NT2/D1 (cell line): ENCODE results near the gene WDR77.

Experiments
- SUZ12 ChIP-seq: IDR thresholded peaks from 2 replicates; pipeline ENCODE4 v1.6.1; 2011; ENCODE audit not compliant: insufficient read length, insufficient read depth; ENCODE audit errors: extremely low read depth
- YY1 ChIP-seq: IDR thresholded peaks from 2 replicates; pipeline ENCODE4 v1.6.1; 2011; ENCODE audit not compliant: insufficient read length, insufficient read depth
- ZNF274 ChIP-seq: IDR thresholded peaks from 2 replicates; pipeline ENCODE4 v1.6.1; 2011; ENCODE audit warnings: mild to moderate bottlenecking, low read depth, low read length

DNA sequence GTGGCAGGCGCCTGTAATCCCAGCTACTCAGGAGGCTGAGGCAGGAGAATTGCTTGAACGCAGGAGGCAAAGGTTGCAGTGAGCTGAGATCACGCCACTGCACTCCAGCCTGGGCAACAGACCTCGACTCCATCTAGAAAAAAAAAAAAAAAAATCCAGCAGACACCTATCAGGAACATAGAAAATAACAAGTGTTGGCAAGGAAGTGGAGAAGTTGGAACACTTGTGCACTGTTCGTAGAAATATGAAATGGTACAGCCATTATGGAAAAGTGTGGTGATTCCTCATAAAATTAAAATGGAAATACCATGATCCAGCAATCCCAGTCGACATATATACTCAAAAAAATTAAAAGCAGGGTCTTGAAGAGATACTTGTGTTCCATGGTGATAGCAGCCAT is 12.7 kb upstream of the WDR77 start:
- TF ChIP-seq YY1: no peak
- no peak for TF ChIP-seq SUZ12
- TF ChIP-seq ZNF274: no peak
